K562 (cell line): Measurements from ENCODE around the gene TMC8. TPM values are rescaled to one million over a fixed set of nuclear protein-coding genes. Genes with fewer than 3 reads are reported as not detected.
A peak's percentile ranks its signal among the peaks of the same experiment; 100 is the strongest.

ENCODE experiments used
- ATAC-seq: fragments of 200-7000 bp; cut with Tn5 transposase; 3 replicates; pipeline ENCODE4 v1.9.1; 2020; ENCODE audit warnings: moderate library complexity
- BruUV-seq: library from RNA; stranded (reverse); fragments of 400-500 nt; replicated peaks from 2 replicates; lab custom pipeline; 2021; lab: Mats Ljungman, UMichigan
- CTCF ChIA-PET: fragments of 300-600 bp; formaldehyde crosslinking; extraction: SDS; loops from one replicate; lab custom pipeline; 2021; ENCODE audit warnings: low intra/inter-chr PET ratio; lab: Yijun Ruan, JAX
- POLR2A ChIA-PET: fragments of 300-600, 350-650 bp; sonication (Branson Sonifier 250); formaldehyde crosslinking; extraction: SDS; loops from one replicate; lab custom pipeline; 2021; ENCODE audit warnings: antibody characterized with exemption, inconsistent platforms; lab: Yijun Ruan, JAX
- DNase-seq, 4 experiments: peaks; one replicate each; pipeline versions ENCODE4 v3.0.0 to v3.0.0-alpha.2; 2011 to 2018; ENCODE audit warnings: low spot score in 3 of 4, mixed read lengths in 3 of 4; ENCODE audit errors: extremely low read depth in 1 of 4
- FAIRE-seq: peaks from 2 replicates; lab custom pipeline; 2011; peaks lifted over from hg19 to GRCh38; lab: Jason Lieb, UNC
- H2AFZ ChIP-seq: 2 replicates; pipeline ENCODE4 v1.6.0; 2011; ENCODE audit warnings: low read depth, low read length, control low read depth, inconsistent platforms
- H3K27ac ChIP-seq: fragments of 200-600 bp; 3 replicates; pipeline ENCODE4 v1.8.0; 2011; ENCODE audit warnings: low read depth, mild to moderate bottlenecking, control low read depth, inconsistent platforms, low read length, moderate library complexity, mixed read lengths; ENCODE audit errors: extremely low read depth
- H3K27me3 ChIP-seq, 2 experiments: fragments of 300-600 bp in 1 of 2; 2 replicates in 1 of 2; 3 replicates in 1 of 2; pipeline versions ENCODE4 v1.6.0 to v1.8.0; 2011; ENCODE audit warnings: inconsistent platforms in 2 of 2, low read length in 2 of 2, mild to moderate bottlenecking in 1 of 2, mixed read lengths in 1 of 2, moderate library complexity in 1 of 2; ENCODE audit not compliant: control insufficient read depth in 2 of 2, insufficient read depth in 2 of 2
- H3K36me3 ChIP-seq: fragments of 300-600 bp; 3 replicates; pipeline ENCODE4 v1.8.0; 2011; ENCODE audit warnings: mild to moderate bottlenecking, low read length, inconsistent platforms; ENCODE audit not compliant: control insufficient read depth, insufficient read depth
- H3K4me1 ChIP-seq, 2 experiments: fragments of 200-600 bp in 1 of 2; replicated peaks in 1 of 2; 2 replicates in 1 of 2; 3 replicates in 1 of 2; pipeline versions ENCODE4 v1.5.1 to v1.8.0; 2011; ENCODE audit warnings: inconsistent platforms in 2 of 2, low read length in 2 of 2, mild to moderate bottlenecking in 1 of 2, mixed read lengths in 1 of 2, moderate library complexity in 1 of 2; ENCODE audit not compliant: control insufficient read depth in 2 of 2, insufficient read depth in 2 of 2
- H3K4me2 ChIP-seq: 2 replicates; pipeline ENCODE4 v1.6.1; 2011; ENCODE audit warnings: low read length, control low read depth, inconsistent platforms, mixed read lengths; ENCODE audit not compliant: insufficient read depth
- H3K4me3 ChIP-seq: fragments of 200-600 bp; sonication (generic), shearing (Covaris generic); 2 replicates; pipeline ENCODE4 v1.5.1; 2016; ENCODE audit warnings: control low read depth, inconsistent platforms
- H3K79me2 ChIP-seq: fragments of 200-600 bp; 3 replicates; pipeline ENCODE4 v1.8.0; 2011; ENCODE audit warnings: low read length, inconsistent platforms; ENCODE audit not compliant: control insufficient read depth, insufficient read depth
- H3K9ac ChIP-seq, 2 experiments: 2 replicates each; pipeline versions ENCODE4 v1.6.0 to v1.6.1; 2011; ENCODE audit warnings: low read depth in 2 of 2, low read length in 2 of 2, control low read depth in 1 of 2, inconsistent platforms in 1 of 2, mild to moderate bottlenecking in 1 of 2, mixed read lengths in 1 of 2; ENCODE audit not compliant: insufficient read depth in 1 of 2
- H3K9me1 ChIP-seq: one replicate; pipeline ENCODE4 v1.6.0; 2011; ENCODE audit warnings: inconsistent platforms, mild to moderate bottlenecking, low read length, moderate library complexity; ENCODE audit not compliant: control insufficient read depth, insufficient read depth
- H3K9me3 ChIP-seq: replicated peaks from 2 replicates; pipeline ENCODE4 v1.5.1; 2011; ENCODE audit warnings: low read depth, low read length, inconsistent platforms; ENCODE audit not compliant: control insufficient read depth, insufficient read depth
- H4K20me1 ChIP-seq: replicated peaks from 2 replicates; pipeline ENCODE4 v1.6.1; 2011; ENCODE audit warnings: low read length, inconsistent platforms, mixed read lengths; ENCODE audit not compliant: control insufficient read depth, insufficient read depth
- DNMT1 ChIP-seq: fragments of 450-650 bp; IDR thresholded peaks from 2 replicates; pipeline ENCODE4 v1.6.1; 2016; ENCODE audit warnings: antibody characterized with exemption, mild to moderate bottlenecking
- IRF2 ChIP-seq: sonication (generic); formaldehyde crosslinking; IDR thresholded peaks from 2 replicates; pipeline ENCODE4 v1.8.1; 2022; ENCODE audit warnings: mild to moderate bottlenecking, missing genetic modification reagents
- POLR2AphosphoS5 ChIP-seq: IDR thresholded peaks from 2 replicates; pipeline ENCODE4 v1.6.1; 2011; ENCODE audit warnings: mild to moderate bottlenecking, low read depth, low read length, moderate library complexity; ENCODE audit not compliant: control insufficient read depth, insufficient read depth
- POLR2G ChIP-seq: fragments of 200-400 bp; formaldehyde crosslinking; IDR thresholded peaks from 2 replicates; pipeline ENCODE4 v1.6.1; 2017; ENCODE audit warnings: low read depth, mild to moderate bottlenecking, antibody characterized with exemption, low read length, moderate library complexity
- RBFOX2 ChIP-seq: fragments of 200-400 bp; formaldehyde crosslinking; IDR thresholded peaks from 2 replicates; pipeline ENCODE4 v1.6.1; 2017; ENCODE audit warnings: low read depth, mild to moderate bottlenecking, low read length, moderate library complexity
- STAT5A ChIP-seq: IDR thresholded peaks from 2 replicates; pipeline ENCODE4 v1.6.1; 2012; ENCODE audit warnings: low read length, inconsistent platforms, borderline replicate concordance
- SUPT5H ChIP-seq: fragments of 450-650 bp; IDR thresholded peaks from 2 replicates; pipeline ENCODE4 v1.6.1; 2016
- ZBTB1 ChIP-seq: sonication (generic); formaldehyde crosslinking; IDR thresholded peaks from 2 replicates; pipeline ENCODE4 v1.8.1; 2023; ENCODE audit warnings: missing genetic modification reagents, low read depth, mild to moderate bottlenecking, borderline replicate concordance
- ZEB2 ChIP-seq: fragments of 450-650 bp; IDR thresholded peaks from 2 replicates; pipeline ENCODE4 v1.6.1; 2016
- ZNF263 ChIP-seq: sonication (generic); formaldehyde crosslinking; IDR thresholded peaks from 2 replicates; pipeline ENCODE4 v1.8.0; 2022; ENCODE audit warnings: mild to moderate bottlenecking, missing genetic modification reagents, borderline replicate concordance
- WGBS: fragments of 100-300 bp; shearing (Covaris generic); methylation state at CpG from one replicate; pipeline ENCODE4 v1.1.6; 2016; ENCODE audit warnings: low coverage, mixed read lengths; ENCODE audit not compliant: insufficient coverage; ENCODE audit errors: missing lambda C conversion rate; 5-methylcytosine and 5-hydroxymethylcytosine counted together
- in situ Hi-C: fragments of 300-500 bp; cut with MboI; formaldehyde crosslinking; loops from 4 replicates; pipeline ENCODE4 v1.15.0; 2018; ENCODE audit warnings: inconsistent platforms, mixed read lengths
- intact Hi-C: fragments of 100-400 bp; cut with micrococcal nuclease; formaldehyde crosslinking; loops from 2 replicates; pipeline ENCODE4 v1.14.2; 2022
- polyA plus RNA-seq, 8 experiments: library from polyadenylated mRNA; depleted of rRNA in 4 of 8; stranded (reverse) in 5 of 8; unstranded in 3 of 8; fragments of >200 nt; fragmentation: Nextera tagmentation in 2 of 8; fragmentation: Illumina TruSeq in 1 of 8; extraction: Ambion mirVana in 2 of 8; extraction: Trizol in 1 of 8; gene quantifications; 2 replicates each; pipeline versions ENCODE4 v1.2.1 to v1.2.3, GENCODE V29; 2011 to 2014; ENCODE audit warnings: inconsistent platforms in 1 of 8, missing spikeins in 1 of 8
- total RNA-seq, 7 experiments: library from RNA; depleted of rRNA in 6 of 7; stranded (reverse); fragments of >200 nt in 6 of 7; fragmentation: Illumina TruSeq in 2 of 7; extraction: Trizol in 2 of 7; gene quantifications; 2 replicates each; pipeline versions ENCODE4 v1.2.1 to v1.2.3, GENCODE V29; 2011 to 2021; ENCODE audit warnings: low replicate concordance in 1 of 7
- TF ChIP-seq, protein P1 (sequence below), 2 experiments: fragments of 450-650 bp in 1 of 2; IDR thresholded peaks; 2 replicates each; pipeline ENCODE4 v1.6.1; 2011 to 2017; ENCODE audit warnings: low read depth in 2 of 2, antibody characterized with exemption in 1 of 2, borderline replicate concordance in 1 of 2, low read length in 1 of 2, mild to moderate bottlenecking in 1 of 2, mixed read lengths in 1 of 2; ENCODE audit not compliant: control insufficient read depth in 1 of 2
- TF ChIP-seq, protein P2 (sequence below): fragments of 450-650 bp; IDR thresholded peaks from 2 replicates; pipeline ENCODE4 v1.6.1; 2016; ENCODE audit warnings: mild to moderate bottlenecking

The TMC8 gene
- total and polyA plus RNA-seq, 9 of the 15 experiments (the other 6 are each of a cell fraction or from before 2014, with no cell fraction given), result 0.13 to 10.9 (median 2.8) TPM

DNA sequence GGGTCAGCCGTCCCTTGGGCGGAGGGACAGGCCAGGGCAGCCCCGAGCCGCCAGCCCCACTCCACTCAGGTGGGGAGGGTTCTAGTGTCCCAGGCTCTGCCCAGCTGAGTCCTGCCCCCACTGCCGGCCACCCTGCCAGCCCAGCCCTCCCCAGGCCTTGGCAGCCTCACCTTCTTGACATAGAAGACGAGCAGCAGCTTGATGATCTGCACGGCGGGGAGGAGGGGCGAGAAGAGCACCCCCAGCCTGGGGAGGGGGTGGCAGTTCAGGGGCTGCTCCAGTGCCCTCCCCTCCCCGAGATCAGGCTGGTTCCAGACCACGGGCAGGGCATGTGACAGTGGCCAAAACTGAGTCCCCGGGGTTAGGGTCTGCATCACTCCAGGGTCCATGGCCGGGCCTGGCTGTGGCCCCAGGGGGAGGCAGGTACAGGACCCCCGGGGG is 11.8 kb upstream of the TMC8 start:
- FAIRE-seq (no peak), DNase-seq (no peak)
- ChIA-PET CTCF (no interaction called here), POLR2A (interaction anchor here (0.8 to 2.4 kb wide), 3 partner anchors 9 to 21 kb away, joined by 3 to 6 read pairs (median 5); no protein-coding TSS in a partner anchor)
- no peak overlapping the region for H3K4me2 ChIP-seq
- intact Hi-C loops, result no loop called here
- no peak overlapping the region for H3K27ac ChIP-seq
- H3K4me1 ChIP-seq, result peaks cover 0 to 63% of the 10 kb centered on the region in 2 experiments; a peak in 2 of 5 replicates
- no peaks in the 10 kb centered on the region for H3K27me3 ChIP-seq
- H3K9me3 ChIP-seq, result no peaks in the 10 kb centered on the region
- TF ChIP-seq ZBTB1 (CRISPR knock-in tag), result no peak
- no peak for TF ChIP-seq STAT5A
- TF ChIP-seq, protein P1, sequence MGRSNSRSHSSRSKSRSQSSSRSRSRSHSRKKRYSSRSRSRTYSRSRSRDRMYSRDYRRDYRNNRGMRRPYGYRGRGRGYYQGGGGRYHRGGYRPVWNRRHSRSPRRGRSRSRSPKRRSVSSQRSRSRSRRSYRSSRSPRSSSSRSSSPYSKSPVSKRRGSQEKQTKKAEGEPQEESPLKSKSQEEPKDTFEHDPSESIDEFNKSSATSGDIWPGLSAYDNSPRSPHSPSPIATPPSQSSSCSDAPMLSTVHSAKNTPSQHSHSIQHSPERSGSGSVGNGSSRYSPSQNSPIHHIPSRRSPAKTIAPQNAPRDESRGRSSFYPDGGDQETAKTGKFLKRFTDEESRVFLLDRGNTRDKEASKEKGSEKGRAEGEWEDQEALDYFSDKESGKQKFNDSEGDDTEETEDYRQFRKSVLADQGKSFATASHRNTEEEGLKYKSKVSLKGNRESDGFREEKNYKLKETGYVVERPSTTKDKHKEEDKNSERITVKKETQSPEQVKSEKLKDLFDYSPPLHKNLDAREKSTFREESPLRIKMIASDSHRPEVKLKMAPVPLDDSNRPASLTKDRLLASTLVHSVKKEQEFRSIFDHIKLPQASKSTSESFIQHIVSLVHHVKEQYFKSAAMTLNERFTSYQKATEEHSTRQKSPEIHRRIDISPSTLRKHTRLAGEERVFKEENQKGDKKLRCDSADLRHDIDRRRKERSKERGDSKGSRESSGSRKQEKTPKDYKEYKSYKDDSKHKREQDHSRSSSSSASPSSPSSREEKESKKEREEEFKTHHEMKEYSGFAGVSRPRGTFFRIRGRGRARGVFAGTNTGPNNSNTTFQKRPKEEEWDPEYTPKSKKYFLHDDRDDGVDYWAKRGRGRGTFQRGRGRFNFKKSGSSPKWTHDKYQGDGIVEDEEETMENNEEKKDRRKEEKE (IDR thresholded peaks at IDR 0.05; ENCODE audit: borderline replicate concordance in 1 of 2, control insufficient read depth in 1 of 2, low read depth in 2 of 2, low read length in 1 of 2), result no peak
- TF ChIP-seq ZEB2, result no peak
- no peak for TF ChIP-seq ZNF263 (CRISPR knock-in tag)
- no peak for TF ChIP-seq IRF2
- TF ChIP-seq DNMT1, result no peak
- TF ChIP-seq, protein P2, sequence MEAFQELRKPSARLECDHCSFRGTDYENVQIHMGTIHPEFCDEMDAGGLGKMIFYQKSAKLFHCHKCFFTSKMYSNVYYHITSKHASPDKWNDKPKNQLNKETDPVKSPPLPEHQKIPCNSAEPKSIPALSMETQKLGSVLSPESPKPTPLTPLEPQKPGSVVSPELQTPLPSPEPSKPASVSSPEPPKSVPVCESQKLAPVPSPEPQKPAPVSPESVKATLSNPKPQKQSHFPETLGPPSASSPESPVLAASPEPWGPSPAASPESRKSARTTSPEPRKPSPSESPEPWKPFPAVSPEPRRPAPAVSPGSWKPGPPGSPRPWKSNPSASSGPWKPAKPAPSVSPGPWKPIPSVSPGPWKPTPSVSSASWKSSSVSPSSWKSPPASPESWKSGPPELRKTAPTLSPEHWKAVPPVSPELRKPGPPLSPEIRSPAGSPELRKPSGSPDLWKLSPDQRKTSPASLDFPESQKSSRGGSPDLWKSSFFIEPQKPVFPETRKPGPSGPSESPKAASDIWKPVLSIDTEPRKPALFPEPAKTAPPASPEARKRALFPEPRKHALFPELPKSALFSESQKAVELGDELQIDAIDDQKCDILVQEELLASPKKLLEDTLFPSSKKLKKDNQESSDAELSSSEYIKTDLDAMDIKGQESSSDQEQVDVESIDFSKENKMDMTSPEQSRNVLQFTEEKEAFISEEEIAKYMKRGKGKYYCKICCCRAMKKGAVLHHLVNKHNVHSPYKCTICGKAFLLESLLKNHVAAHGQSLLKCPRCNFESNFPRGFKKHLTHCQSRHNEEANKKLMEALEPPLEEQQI, result no peak
- TF ChIP-seq POLR2G, result peak; percentile 74
- 0 out of 2 replicates have a peak, but pooled peaks have one; percentile 47 for TF ChIP-seq POLR2AphosphoS5
- peak; percentile 50; the same call in 1 of the 2 replicates for TF ChIP-seq SUPT5H
- TF ChIP-seq RBFOX2, result peak; percentile 67
- TF ChIP-seq, all 486 proteins: peak for 4
- H4K20me1 ChIP-seq, result peaks cover 7% of the 10 kb centered on the region; the same call in 1 of the 2 replicates
- in situ Hi-C loops, result no loop called here
- no peak overlapping the region for H3K4me3 ChIP-seq
- no peak overlapping the region; a peak in 1 of 4 replicates for H3K9ac ChIP-seq
- peaks cover 23% of the 10 kb centered on the region for H3K79me2 ChIP-seq
- WGBS, result 77% methylated on average over 5 of the region's 14 CpGs
- H3K36me3 ChIP-seq, result peaks cover 92% of the 10 kb centered on the region
- BruUV-seq, result no TSS peak
- no peaks in the 10 kb centered on the region for H3K9me1 ChIP-seq
- H2AFZ ChIP-seq, result no peak overlapping the region
- ATAC-seq, result no peak
